Suprapubic skin (tissue), 3 donors: ENCODE measurements around the gene EXOC3.

Source experiments
- CTCF ChIP-seq, 2 donors: fragments of 200-600 bp in 1 of 2; fragments of 450-650 bp in 1 of 2; sonication (generic) in 1 of 2; IDR thresholded peaks; one replicate each; pipeline ENCODE4 v1.5.1; 2016 to 2019; ENCODE audit warnings: antibody characterized with exemption in 2 of 2, mild to moderate bottlenecking in 1 of 2, moderate library complexity in 1 of 2
- POLR2AphosphoS5 ChIP-seq, 3 donors: sonication (generic); formaldehyde crosslinking; IDR thresholded peaks; one replicate each; pipeline ENCODE4 v1.6.1; 2017; ENCODE audit warnings: antibody characterized with exemption in 3 of 3

GRCh38 chr5:501105-501830, 58.3 kb downstream of the EXOC3 start:
- TF ChIP-seq CTCF (IDR thresholded peaks at IDR 0.05) (no peak), POLR2AphosphoS5 (IDR thresholded peaks at IDR 0.05) (no peak)
